GM12878 (cell line): ENCODE data around the gene LRRC26.

Experiments used
- CBFB ChIP-seq: IDR thresholded peaks from 2 replicates; pipeline ENCODE4 v1.6.1; 2016; ENCODE audit warnings: antibody characterized with exemption, low read depth
- CTCF ChIP-seq, 3 experiments: IDR thresholded peaks in 2 of 3; conservative IDR thresholded peaks in 1 of 3; 2 replicates each; pipeline ENCODE4 v1.5.1; 2011; ENCODE audit warnings: low read depth in 3 of 3, low read length in 3 of 3, mild to moderate bottlenecking in 3 of 3, control low read depth in 2 of 3, moderate library complexity in 2 of 3, inconsistent platforms in 1 of 3, mixed read lengths in 1 of 3; ENCODE audit not compliant: control insufficient read depth in 2 of 3, insufficient read depth in 1 of 3; ENCODE audit errors: extremely low read depth in 1 of 3
- FOXM1 ChIP-seq: IDR thresholded peaks from 2 replicates; pipeline ENCODE4 v1.6.1; 2012; ENCODE audit warnings: low read depth, mild to moderate bottlenecking, inconsistent platforms, low read length, moderate library complexity
- GABPA ChIP-seq: IDR thresholded peaks from 2 replicates; pipeline ENCODE4 v1.6.1; 2014; ENCODE audit warnings: antibody characterized with exemption, low read depth, mild to moderate bottlenecking, inconsistent platforms
- KDM1A ChIP-seq: fragments of 200-600 bp; sonication (generic); IDR thresholded peaks from 2 replicates; pipeline ENCODE4 v1.6.1; 2016; ENCODE audit warnings: borderline replicate concordance
- ZNF24 ChIP-seq: fragments of 450-650 bp; IDR thresholded peaks from 2 replicates; pipeline ENCODE4 v1.6.1; 2017; ENCODE audit warnings: antibody characterized with exemption, mild to moderate bottlenecking

- no peak for TF ChIP-seq KDM1A
- no peak for TF ChIP-seq FOXM1
- no peak for TF ChIP-seq CBFB
- no peak for TF ChIP-seq CTCF (IDR thresholded peaks at IDR 0.05 in 2 of 3, conservative IDR thresholded peaks at IDR 0.05 in 1 of 3; ENCODE audit: control insufficient read depth in 2 of 3, extremely low read depth in 1 of 3, insufficient read depth in 1 of 3, low read depth in 3 of 3, low read length in 3 of 3)
- no peak for TF ChIP-seq GABPA
- no peak for TF ChIP-seq ZNF24
Measured at GRCh38 chr9:137178201-137178938, 8.5 kb upstream of the LRRC26 start.
